HTERT RPE-1 (cell line): ENCODE measurements around the gene TEAD4.

Source experiments
- in situ Hi-C: fragments of 300-500 bp; cut with MboI; formaldehyde crosslinking; loops from 4 replicates; pipeline ENCODE4 v1.14.3; 2020; ENCODE audit warnings: low sequenced_read_pairs

Gene TEAD4

GRCh38 chr12:3028108-3028507, 68.9 kb downstream of the TEAD4 start:
- in situ Hi-C loops, result no loop called here

- in situ Hi-C loops, result no loop called here
These were observed 71.7 kb downstream of the TEAD4 start for GRCh38 chr12:3030821-3031429.

GRCh38 chr12:3032161-3032560, 73.0 kb downstream of the TEAD4 start:
- in situ Hi-C loops, result no loop called here

DNA sequence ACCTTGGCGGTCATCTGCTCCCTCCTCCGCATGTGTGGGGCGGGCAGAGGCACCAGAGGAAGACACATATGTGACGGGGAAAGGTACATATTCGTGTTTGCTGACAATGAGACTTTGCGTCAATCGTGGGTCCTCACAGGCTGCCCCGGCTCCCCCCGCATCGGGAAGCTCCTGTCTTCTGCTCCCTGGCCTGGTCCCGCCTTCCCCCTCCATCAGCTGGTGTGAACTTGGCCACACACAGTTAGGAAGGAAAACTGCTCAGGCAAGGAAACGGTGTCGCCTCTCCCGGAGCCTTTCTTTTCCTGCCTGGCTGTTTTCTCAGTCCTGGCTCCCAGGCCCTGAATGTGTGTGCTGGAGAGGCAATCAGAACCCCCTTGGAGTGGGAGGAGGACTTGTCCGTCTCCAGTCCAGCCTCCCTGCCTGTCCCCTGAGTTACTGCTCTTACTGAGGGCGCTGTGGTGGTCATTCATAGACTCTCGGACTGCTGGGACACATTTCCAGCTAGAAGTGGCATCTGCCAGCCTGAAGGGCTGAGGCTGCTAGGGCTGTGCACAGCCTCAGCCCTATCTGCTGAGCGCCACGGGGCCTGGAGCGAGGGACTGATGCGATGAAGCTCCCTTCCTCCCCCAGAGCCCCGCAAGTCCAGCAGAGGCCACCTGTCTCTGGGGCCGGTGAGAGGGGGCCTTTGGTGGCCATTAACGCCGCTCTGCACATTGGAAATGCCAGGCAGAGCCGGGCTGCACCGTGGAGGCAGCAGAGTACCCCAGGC, 73.8 kb downstream of the TEAD4 start:
- in situ Hi-C loops, result no loop called here

- in situ Hi-C loops, result no loop called here
These were observed 74.3 kb downstream of the TEAD4 start for GRCh38 chr12:3033539-3033867.

GRCh38 chr12:3034067-3034750, 75.0 kb downstream of the TEAD4 start:
- in situ Hi-C loops, result no loop called here

GRCh38 chr12:3035171-3035570, 76.0 kb downstream of the TEAD4 start:
- in situ Hi-C loops, result no loop called here

DNA sequence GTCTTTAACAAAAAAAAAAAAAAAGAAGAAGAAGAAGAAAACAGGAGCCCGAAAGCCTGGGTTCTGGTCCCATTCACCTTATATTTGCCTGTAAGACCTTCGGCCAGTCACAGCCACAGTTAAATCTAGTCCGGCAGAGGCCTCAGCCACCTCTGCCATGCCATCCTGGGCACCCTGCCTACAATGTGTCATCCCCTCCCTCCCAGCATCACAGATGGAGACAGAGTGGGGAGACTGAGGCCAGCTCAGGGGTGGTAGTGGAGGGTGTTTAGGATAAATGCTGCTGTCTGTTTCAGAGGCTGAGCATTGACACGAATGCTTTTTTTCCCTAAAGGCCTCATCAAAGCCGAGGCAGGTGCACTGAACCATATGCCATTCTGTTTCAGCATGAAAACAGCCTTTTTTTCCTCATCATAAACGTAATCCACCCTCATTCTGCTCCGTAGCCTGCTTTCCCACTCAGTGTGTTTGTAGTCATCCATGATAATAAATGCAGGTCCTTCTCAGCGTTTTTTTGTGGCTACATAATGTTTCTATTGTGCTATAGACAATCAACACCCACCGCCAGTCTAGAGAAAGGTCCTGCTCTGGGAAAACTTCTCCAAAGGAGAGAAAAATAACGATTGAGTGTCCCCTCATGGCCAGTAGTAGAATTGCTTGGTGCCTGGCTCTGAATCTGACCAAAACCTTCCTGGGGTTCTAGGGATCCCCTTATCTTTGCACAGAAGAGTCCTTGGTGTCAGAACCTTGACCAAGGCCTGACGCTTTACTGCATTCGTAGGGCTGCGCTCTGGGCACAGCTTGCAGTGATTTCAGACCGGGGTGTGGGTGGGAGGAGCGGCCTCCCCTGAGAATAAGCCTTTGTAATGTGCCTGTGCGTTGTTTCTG, 76.9 kb downstream of the TEAD4 start:
- in situ Hi-C loops, result no loop called here

GRCh38 chr12:3036901-3037600, 77.9 kb downstream of the TEAD4 start:
- in situ Hi-C loops, result no loop called here

DNA sequence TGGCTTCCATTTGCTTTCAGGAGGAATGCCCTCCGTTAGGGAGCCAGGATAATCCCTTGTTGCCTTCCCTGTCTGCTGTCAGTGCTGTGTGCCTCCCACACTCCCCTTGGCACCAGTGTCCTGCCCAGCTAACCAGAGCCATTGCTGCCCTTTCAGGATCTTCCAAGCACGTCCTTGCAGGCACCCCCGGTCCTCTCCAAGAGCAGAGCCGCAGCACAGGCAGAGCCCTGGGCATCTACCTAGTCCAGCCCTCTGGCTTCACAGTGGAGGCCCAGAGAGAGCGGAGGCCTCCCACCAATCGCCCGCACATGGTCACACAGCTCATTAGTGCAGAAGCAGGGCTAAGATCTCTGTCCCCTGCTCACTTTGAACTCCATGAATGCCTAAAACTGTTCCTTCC, 79.0 kb downstream of the TEAD4 start:
- in situ Hi-C loops, result no loop called here

GRCh38 chr12:3038926-3039510, 79.8 kb downstream of the TEAD4 start:
- in situ Hi-C loops, result no loop called here

- in situ Hi-C loops, result no loop called here
These were observed 80.9 kb downstream of the TEAD4 start for GRCh38 chr12:3040026-3040656.

DNA sequence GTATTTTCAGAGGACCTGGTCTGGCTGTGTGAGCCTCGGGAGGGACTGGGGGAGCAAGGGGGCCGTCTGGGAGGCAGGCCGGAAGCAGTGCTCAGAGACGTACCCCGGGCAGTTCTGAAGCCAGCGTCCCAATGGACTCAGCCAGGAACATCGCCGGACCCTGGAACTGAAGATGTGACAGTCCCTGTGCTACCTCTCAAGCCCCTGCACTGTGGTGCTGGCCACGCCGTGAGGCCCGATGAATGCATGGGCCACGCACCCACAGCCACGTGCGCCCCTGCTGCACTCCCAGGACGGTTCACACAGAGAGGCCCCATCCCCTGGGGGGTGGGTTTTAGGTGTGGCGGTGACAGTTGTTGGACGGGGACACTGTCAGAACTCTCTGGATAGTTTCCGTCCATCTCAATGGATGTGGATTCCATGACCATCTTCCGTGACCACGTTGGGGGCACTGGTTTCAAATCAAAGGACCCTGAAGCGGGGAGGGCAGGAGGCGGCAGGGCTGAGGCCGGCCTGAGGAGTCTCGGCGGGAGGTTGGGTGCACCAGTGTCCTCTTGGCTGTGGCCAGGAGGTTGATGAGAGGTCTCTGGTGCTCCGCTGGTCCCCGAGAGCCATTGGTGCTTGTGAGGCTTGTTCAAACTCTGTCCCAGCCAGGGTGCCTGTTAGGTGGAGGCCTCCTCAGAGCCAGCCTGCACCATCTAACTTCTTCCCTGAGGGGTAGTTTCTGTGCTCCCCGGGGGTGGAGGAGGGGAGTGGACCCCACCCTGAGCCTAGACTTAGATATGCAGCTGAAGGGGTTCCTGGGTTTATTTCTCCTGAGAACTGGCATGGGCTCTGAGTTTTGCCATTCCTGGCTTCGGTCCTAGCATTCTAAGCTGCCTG, 81.7 kb downstream of the TEAD4 start:
- in situ Hi-C loops, result no loop called here

- in situ Hi-C loops, result no loop called here
These were observed 82.5 kb downstream of the TEAD4 start for GRCh38 chr12:3041558-3042164.

GRCh38 chr12:3042394-3042793, 83.2 kb downstream of the TEAD4 start:
- in situ Hi-C loops, result no loop called here

- in situ Hi-C loops, result no loop called here
These were observed 83.6 kb downstream of the TEAD4 start for GRCh38 chr12:3042826-3043225.

DNA sequence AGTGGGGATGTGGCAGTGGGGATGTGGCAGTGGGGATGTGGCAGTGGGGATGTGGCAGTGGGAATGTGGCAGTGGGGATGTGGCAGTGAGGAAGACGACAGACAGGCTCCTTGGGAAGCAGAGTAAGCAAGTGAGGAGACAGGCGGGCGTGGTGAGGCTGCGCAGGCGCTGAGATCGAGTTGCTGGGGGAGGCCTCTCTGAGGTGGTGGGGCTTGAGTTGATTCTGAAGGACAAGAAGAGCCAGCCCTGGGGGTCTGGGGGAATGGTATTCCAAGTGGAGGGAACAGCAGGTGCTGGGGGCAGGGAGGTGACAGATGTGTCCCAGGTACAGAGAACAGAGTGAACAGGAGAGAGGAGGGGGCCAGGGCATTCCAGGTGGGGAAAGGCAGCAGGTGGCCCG, 84.2 kb downstream of the TEAD4 start:
- in situ Hi-C loops, result no loop called here

DNA sequence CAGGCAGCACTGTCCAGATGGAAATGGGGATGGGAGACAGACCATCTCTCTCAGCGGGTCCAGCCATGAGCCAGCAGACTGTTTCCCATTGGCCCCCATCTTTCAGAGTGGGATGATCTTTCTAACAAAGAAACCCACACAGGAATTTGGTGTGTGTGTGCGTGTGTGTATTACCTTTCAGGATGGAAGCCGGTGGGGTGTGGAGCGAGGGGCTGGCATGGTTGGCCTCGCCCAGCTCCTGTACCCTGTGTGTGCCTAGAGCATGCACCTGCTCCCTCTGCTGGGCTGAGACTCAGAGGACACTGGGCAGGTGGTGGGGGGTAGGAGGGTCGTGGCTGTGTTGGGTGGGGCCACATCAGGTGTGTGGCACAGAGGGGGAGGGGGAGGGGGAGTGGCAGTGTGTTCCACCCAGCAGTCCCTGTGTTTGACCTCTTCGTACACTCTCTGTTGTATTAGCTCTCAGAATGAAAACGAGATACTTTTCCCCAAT, 85.0 kb downstream of the TEAD4 start:
- in situ Hi-C loops, result no loop called here
